ENCODE measurements around the gene SLC39A9. TPM values are rescaled to one million over a fixed set of nuclear protein-coding genes. Genes with fewer than 3 reads are reported as not detected.

SLC39A9 gene
- total and polyA plus RNA-seq, 2 experiments from 2014 or later = 17.7 to 48.1 TPM

- H3K27me3 Mint-ChIP-seq (ENCODE audit: insufficient read depth, low read depth, poor library complexity) = peaks cover 2% of the 10 kb centered on the region
- H3F3A ChIP-seq (replicated peaks; ENCODE audit: low read depth) = no peaks in the 10 kb centered on the region
- no peaks in the 10 kb centered on the region for H3K79me2 ChIP-seq (replicated peaks; ENCODE audit: insufficient read depth)
- no peaks in the 10 kb centered on the region for H3K36me3 Mint-ChIP-seq (ENCODE audit: low read depth)
- no peak overlapping the region for H3K4me2 ChIP-seq
- no peaks in the 10 kb centered on the region; the same call in 2 of the 3 replicates for H3K9me3 Mint-ChIP-seq
- no peaks in the 10 kb centered on the region for H3K4me1 ChIP-seq (ENCODE audit: insufficient read depth)
- no peak for ATAC-seq
- TF ChIP-seq EZH2phosphoT487 (IDR thresholded peaks at IDR 0.05; ENCODE audit: unreplicated experiment) = no peak
- TF ChIP-seq STAT1 (IDR thresholded peaks at IDR 0.05; ENCODE audit: unreplicated experiment) = no peak
- no peak for TF ChIP-seq ZNF462 (CRISPR knock-in tag; IDR thresholded peaks at IDR 0.05)
- no peak for TF ChIP-seq ZNF114 (CRISPR knock-in tag; IDR thresholded peaks at IDR 0.05)
- TF ChIP-seq CREB1 (CRISPR knock-in tag; IDR thresholded peaks at IDR 0.05; ENCODE audit: low read depth) = no peak
- no peak for TF ChIP-seq REST (IDR thresholded peaks at IDR 0.05; ENCODE audit: unreplicated experiment)
- TF ChIP-seq NANOG (IDR thresholded peaks at IDR 0.05; ENCODE audit: borderline replicate concordance) = no peak
- TF ChIP-seq ZNF331 (CRISPR knock-in tag; IDR thresholded peaks at IDR 0.05; ENCODE audit: low read depth) = no peak
- no peak for TF ChIP-seq CTCF (conservative IDR thresholded peaks at IDR 0.05; ENCODE audit: low read depth in 2 of 2)
- TF ChIP-seq JUNB (IDR thresholded peaks at IDR 0.05; ENCODE audit: unreplicated experiment) = no peak
- TF ChIP-seq POLR2AphosphoS5 (IDR thresholded peaks at IDR 0.05; ENCODE audit: low read depth) = no peak
- TF ChIP-seq EZH2 (IDR thresholded peaks at IDR 0.05; ENCODE audit: low read depth, unreplicated experiment) = no peak
- TF ChIP-seq ETS1 (IDR thresholded peaks at IDR 0.05) = no peak
- H3K36me3 ChIP-seq (ENCODE audit: insufficient read depth) = no peaks in the 10 kb centered on the region
- no peaks in the 10 kb centered on the region for H3K4me1 Mint-ChIP-seq
- no peak overlapping the region for H3K4me3 Mint-ChIP-seq
- no peaks in the 10 kb centered on the region for H3K9me2 ChIP-seq (ENCODE audit: insufficient read depth)
- H3K27me3 ChIP-seq (ENCODE audit: insufficient read depth) = no peaks in the 10 kb centered on the region
- H4K20me1 ChIP-seq (replicated peaks; ENCODE audit: insufficient read depth) = no peaks in the 10 kb centered on the region
- H3K27ac ChIP-seq (ENCODE audit: low read depth) = no peak overlapping the region
- DNase-seq (ENCODE audit: low spot score) = no peak
- no peak overlapping the region for H3K27ac Mint-ChIP-seq
- H2AFZ ChIP-seq = no peak overlapping the region
- no peak overlapping the region for H3K4me3 ChIP-seq
Observed at GRCh38 chr14:69468949-69469348, 70.5 kb downstream of the SLC39A9 start.

Measured in GM23338 (cell line).